Femur (tissue), 1 donor: Measurements from ENCODE around the gene NKAIN2.

Experiments
- DNase-seq: peaks from one replicate; pipeline ENCODE4 v3.0.0-alpha.2; 2017

Gene NKAIN2

DNA sequence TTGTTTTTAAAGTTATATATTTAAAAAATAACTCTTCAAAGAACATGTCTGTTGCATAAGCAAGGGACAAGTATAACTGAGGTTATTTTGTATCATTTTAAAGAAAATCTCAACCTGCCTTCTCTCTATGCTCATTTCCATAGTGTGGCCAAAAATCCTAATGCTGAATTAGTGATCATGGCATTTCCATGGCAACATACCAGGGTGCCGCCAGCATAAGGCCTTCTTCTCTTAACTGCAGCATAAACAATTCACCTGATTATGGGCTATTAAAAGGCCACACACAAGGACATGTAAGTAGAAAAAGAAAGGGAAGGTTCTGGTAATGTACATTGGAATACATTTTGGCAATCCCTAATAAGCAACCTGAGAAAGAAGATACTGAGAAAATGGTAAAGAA, 1063.5 kb downstream of the NKAIN2 start:
- no peak for DNase-seq

DNA sequence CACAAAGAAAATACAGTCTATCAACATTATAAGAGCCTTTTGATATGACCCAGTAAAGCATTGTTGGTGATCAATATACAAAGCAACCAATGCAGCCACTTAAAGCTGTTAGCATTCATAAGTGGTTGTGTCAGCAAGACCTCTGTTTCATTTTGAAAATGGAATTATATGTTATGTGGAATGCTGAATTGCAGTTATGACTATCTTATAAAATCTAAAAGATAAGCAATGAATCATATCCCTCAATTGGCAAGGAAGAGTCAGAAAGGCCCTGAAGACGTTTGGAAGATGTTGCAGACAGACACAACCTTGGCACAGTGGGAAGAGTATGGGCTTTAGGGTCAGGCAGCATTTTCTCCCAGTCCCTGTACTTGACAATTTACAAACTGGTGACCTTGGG, 1064.8 kb downstream of the NKAIN2 start:
- no peak for DNase-seq

DNA sequence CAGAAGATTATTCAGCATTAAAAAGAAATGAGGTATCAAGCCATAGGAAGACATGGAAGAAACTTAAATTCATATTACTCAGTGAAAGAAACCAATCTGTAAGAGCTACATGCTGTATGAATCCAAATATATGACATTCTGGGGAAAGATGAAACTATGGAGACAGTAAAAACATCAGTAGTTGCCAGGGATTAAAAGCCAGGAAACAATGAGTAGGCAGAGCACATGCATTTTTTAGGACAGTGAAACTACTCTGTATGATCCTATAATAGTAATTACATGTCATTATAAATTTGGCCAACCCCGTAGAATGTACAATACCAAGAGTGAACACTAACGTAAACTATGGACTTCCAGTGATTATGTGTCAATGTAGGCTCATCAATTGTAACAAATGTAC, 1065.8 kb downstream of the NKAIN2 start:
- DNase-seq, result no peak

DNA sequence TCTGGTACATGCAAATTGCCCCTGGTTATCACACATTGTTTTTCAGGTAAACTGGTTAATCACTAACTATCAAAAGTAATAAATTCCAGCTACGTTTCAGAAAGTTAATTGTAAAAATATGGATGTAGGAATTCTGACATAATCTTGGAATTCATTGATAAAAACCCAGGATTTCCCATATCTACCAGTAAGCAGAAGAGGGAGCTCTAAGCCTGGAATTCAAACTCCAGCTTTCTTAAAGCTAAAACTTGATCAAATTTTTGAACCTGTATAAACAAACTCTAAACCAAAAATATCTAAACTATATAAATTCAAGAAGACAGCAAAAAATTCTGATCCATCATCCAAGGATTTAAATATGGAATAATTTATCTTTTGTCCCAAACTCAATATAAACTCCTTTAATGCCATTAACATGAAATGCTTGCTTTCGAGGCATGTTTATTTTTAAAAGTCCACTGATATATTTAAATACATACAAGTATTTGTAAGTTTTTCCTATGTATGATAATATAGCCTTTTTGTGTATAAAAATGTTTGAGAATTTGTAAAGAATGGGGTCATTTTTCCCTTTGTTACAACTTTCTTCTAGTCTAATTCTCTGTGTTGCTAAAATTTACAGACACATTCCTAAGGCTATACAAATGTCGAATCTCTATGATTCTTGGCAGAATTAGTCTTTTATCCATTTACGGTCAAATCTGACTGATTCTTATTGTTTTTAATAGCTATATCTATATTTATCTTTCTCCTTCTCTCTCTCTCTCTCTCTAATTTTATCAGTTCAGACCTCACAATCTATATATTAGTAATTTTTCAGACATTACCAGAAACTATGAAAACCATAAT, 1067.2 kb downstream of the NKAIN2 start:
- no peak for DNase-seq

DNA sequence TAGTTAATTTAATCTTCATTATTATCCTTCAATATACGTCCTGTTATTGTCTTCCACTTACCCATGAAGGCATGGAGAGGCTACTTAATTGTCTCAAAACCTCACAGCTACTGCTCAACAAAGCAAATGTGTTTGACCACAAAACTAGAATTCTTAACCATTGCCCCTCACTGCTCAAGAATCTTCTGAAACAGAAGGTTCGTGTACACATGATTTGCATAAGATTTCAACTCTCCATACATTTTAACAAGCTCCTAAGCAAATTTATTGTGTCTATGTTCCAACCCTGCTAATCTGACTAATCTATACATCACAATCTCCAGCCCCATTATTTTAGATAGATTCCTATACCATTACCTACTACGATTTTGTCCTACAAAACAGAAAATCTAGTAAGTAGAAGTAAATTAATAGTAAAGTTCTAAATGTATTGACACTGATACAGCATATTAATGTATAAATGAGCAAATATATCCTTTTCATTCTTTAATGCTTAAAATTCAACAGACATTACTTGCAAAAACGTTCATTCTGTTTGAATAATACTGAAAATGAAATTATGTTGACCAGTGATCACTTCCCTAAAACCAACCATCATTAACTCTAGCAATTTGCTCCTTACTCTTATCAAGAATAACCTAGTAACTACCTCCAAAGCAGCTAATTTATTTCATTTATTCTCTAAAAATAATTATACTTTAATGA, 1068.8 kb downstream of the NKAIN2 start:
- no peak for DNase-seq

DNA sequence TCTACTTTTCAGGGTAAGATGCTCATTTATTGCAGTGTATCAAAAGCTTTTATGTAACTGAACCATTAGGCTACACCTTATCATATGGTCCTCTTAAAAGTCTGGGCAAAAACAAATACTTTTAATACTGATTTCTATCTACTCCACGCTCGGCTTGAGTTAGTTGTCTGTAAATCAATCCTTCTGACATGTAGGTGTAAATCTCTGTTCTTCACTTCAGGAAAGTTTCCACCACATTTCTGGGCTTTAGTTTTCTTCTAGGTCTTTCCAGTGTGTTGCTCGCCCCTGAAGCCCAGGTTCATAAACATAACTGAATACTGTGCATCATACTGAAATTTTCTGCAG, 1069.4 kb downstream of the NKAIN2 start:
- no peak for DNase-seq
